ENCODE data around the gene EYA4. TPM values are rescaled to one million over a fixed set of nuclear protein-coding genes. Genes with fewer than 3 reads are reported as not detected.

Gene EYA4
- polyA plus RNA-seq, 1 of the 3 experiments (the other 2 are of a cell fraction), result 0.08 TPM

DNA sequence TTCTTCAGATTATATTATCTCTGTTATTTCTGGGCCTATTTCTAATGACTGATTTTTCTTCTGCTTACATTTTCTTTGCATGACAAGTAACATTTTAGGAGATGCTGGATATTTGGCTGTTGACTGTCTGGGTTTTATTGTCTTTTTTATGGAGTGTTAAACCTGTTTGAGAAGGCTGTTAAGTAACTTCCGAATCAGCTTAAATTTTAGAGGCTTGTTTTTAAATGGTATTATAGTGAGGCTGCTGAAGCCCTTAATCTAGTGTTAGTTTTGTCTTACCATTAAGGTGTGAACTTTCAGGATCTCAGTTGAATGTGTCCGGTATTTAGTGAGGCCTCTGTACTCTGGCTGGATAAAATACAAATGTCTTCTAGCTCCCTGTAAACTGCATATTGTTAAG is 109.8 kb downstream of the EYA4 start:
- H3K27ac ChIP-seq (ENCODE audit: low read depth in 2 of 2, low read length in 1 of 2), result no peak overlapping the region
- DNase-seq, result no peak
- no peaks in the 10 kb centered on the region for H3K9me3 ChIP-seq
- no peak overlapping the region for H3K4me2 ChIP-seq
- ChIA-PET CTCF (interaction anchor here (1.6 kb wide), 1 partner anchor 388 kb away, joined by 4 read pairs; no protein-coding TSS in a partner anchor), POLR2A (no interaction called here)
- 59% methylated on average over 2 of the region's 2 CpGs for WGBS (ENCODE audit: low lambda C conversion rate)
- H3K27me3 ChIP-seq (ENCODE audit: insufficient read depth), result no peaks in the 10 kb centered on the region
- H4K20me1 ChIP-seq (ENCODE audit: insufficient read depth), result no peaks in the 10 kb centered on the region
- H2AFZ ChIP-seq (ENCODE audit: low read depth), result no peak overlapping the region
- no peaks in the 10 kb centered on the region for H3K9me2 ChIP-seq
- H3K79me2 ChIP-seq (ENCODE audit: insufficient read depth), result no peaks in the 10 kb centered on the region
- H3K36me3 ChIP-seq (replicated peaks in 1 of 2; ENCODE audit: control insufficient read depth in 1 of 2, insufficient read depth in 2 of 2, low read length in 1 of 2), result no peaks in the 10 kb centered on the region
- no peak overlapping the region for H3K9ac ChIP-seq
- H3K4me3 ChIP-seq (ENCODE audit: low read depth in 2 of 2, low read length in 1 of 2), result no peak overlapping the region
- no peaks in the 10 kb centered on the region; a peak in 1 of 4 replicates for H3K4me1 ChIP-seq (ENCODE audit: control insufficient read depth in 1 of 2, insufficient read depth in 2 of 2, low read depth in 1 of 2, low read length in 1 of 2)
- H3F3A ChIP-seq (replicated peaks; ENCODE audit: insufficient read depth), result no peaks in the 10 kb centered on the region
- TF ChIP-seq, protein P1, sequence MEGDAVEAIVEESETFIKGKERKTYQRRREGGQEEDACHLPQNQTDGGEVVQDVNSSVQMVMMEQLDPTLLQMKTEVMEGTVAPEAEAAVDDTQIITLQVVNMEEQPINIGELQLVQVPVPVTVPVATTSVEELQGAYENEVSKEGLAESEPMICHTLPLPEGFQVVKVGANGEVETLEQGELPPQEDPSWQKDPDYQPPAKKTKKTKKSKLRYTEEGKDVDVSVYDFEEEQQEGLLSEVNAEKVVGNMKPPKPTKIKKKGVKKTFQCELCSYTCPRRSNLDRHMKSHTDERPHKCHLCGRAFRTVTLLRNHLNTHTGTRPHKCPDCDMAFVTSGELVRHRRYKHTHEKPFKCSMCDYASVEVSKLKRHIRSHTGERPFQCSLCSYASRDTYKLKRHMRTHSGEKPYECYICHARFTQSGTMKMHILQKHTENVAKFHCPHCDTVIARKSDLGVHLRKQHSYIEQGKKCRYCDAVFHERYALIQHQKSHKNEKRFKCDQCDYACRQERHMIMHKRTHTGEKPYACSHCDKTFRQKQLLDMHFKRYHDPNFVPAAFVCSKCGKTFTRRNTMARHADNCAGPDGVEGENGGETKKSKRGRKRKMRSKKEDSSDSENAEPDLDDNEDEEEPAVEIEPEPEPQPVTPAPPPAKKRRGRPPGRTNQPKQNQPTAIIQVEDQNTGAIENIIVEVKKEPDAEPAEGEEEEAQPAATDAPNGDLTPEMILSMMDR (IDR thresholded peaks at IDR 0.05), result no peak
- TF ChIP-seq MEF2A (IDR thresholded peaks at IDR 0.05; ENCODE audit: borderline replicate concordance, low read depth), result no peak
- TF ChIP-seq, protein P2, sequence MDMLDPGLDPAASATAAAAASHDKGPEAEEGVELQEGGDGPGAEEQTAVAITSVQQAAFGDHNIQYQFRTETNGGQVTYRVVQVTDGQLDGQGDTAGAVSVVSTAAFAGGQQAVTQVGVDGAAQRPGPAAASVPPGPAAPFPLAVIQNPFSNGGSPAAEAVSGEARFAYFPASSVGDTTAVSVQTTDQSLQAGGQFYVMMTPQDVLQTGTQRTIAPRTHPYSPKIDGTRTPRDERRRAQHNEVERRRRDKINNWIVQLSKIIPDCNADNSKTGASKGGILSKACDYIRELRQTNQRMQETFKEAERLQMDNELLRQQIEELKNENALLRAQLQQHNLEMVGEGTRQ (IDR thresholded peaks at IDR 0.05; ENCODE audit: borderline replicate concordance, low read depth, low read length), result no peak
- TF ChIP-seq RCOR1 (IDR thresholded peaks at IDR 0.05; ENCODE audit: low read length), result no peak
- TF ChIP-seq, protein P3, sequence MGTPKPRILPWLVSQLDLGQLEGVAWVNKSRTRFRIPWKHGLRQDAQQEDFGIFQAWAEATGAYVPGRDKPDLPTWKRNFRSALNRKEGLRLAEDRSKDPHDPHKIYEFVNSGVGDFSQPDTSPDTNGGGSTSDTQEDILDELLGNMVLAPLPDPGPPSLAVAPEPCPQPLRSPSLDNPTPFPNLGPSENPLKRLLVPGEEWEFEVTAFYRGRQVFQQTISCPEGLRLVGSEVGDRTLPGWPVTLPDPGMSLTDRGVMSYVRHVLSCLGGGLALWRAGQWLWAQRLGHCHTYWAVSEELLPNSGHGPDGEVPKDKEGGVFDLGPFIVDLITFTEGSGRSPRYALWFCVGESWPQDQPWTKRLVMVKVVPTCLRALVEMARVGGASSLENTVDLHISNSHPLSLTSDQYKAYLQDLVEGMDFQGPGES (IDR thresholded peaks at IDR 0.05; ENCODE audit: low read depth, low read length), result no peak
- TF ChIP-seq FOXJ3 (CRISPR knock-in tag; IDR thresholded peaks at IDR 0.05), result no peak
- no peak for TF ChIP-seq SIN3A (IDR thresholded peaks at IDR 0.05; ENCODE audit: borderline replicate concordance, low read depth, low read length)
- TF ChIP-seq JUND (IDR thresholded peaks at IDR 0.05), result no peak

DNA sequence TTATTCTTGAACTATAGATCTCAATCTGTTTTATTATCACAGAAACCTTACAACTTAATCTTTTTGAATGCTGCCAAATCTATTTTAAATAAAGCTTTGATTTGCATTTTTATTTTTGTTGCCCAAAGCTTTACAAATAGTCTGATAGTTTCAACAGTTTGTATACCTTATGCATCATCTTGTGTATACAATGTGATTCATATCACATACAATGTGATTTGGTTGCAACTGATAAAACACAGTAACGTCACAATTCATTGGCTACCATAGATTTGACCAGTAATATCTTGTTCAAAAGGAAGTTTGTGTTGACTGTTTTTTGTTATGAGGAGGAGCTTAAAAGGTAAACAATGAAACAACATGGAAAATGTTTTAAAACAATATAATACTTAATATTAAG is 110.9 kb downstream of the EYA4 start:
- POLR2A ChIA-PET, result no interaction called here
- CTCF ChIA-PET, result interaction anchor here (0.7 to 1.4 kb wide), 2 partner anchors 32 to 389 kb away, joined by 3 to 4 read pairs; no protein-coding TSS in a partner anchor
- WGBS (ENCODE audit: low lambda C conversion rate), result 19% methylated on average over 1 of the region's 1 CpG
- Histone ChIP-seq H3K4me3 (ENCODE audit: low read depth in 2 of 2, low read length in 1 of 2) (no peak overlapping the region), H4K20me1 (ENCODE audit: insufficient read depth) (no peaks in the 10 kb centered on the region), H3K9me2 (no peaks in the 10 kb centered on the region), H3K9me3 (no peaks in the 10 kb centered on the region), H3K4me2 (no peak overlapping the region), H3K27me3 (ENCODE audit: insufficient read depth) (no peaks in the 10 kb centered on the region), H3K4me1 (ENCODE audit: control insufficient read depth in 1 of 2, insufficient read depth in 2 of 2, low read depth in 1 of 2, low read length in 1 of 2) (no peaks in the 10 kb centered on the region), H3K27ac (ENCODE audit: low read depth in 2 of 2, low read length in 1 of 2) (no peak overlapping the region), H3F3A (replicated peaks; ENCODE audit: insufficient read depth) (no peaks in the 10 kb centered on the region), H3K79me2 (ENCODE audit: insufficient read depth) (no peaks in the 10 kb centered on the region), H3K9ac (no peak overlapping the region), H3K36me3 (replicated peaks in 1 of 2; ENCODE audit: control insufficient read depth in 1 of 2, insufficient read depth in 2 of 2, low read length in 1 of 2) (no peaks in the 10 kb centered on the region), H2AFZ (ENCODE audit: low read depth) (no peak overlapping the region)
- TF ChIP-seq, protein P2 (IDR thresholded peaks at IDR 0.05; ENCODE audit: borderline replicate concordance, low read depth, low read length), result no peak
- no peak for DNase-seq
